ENCODE data around the gene RPN2.
"Not testable (repeated sequence)": the region's sequence is repeated elsewhere in the genome, so short reads cannot be mapped to it uniquely, and the experiment has no call there.

RPN2 gene

DNA sequence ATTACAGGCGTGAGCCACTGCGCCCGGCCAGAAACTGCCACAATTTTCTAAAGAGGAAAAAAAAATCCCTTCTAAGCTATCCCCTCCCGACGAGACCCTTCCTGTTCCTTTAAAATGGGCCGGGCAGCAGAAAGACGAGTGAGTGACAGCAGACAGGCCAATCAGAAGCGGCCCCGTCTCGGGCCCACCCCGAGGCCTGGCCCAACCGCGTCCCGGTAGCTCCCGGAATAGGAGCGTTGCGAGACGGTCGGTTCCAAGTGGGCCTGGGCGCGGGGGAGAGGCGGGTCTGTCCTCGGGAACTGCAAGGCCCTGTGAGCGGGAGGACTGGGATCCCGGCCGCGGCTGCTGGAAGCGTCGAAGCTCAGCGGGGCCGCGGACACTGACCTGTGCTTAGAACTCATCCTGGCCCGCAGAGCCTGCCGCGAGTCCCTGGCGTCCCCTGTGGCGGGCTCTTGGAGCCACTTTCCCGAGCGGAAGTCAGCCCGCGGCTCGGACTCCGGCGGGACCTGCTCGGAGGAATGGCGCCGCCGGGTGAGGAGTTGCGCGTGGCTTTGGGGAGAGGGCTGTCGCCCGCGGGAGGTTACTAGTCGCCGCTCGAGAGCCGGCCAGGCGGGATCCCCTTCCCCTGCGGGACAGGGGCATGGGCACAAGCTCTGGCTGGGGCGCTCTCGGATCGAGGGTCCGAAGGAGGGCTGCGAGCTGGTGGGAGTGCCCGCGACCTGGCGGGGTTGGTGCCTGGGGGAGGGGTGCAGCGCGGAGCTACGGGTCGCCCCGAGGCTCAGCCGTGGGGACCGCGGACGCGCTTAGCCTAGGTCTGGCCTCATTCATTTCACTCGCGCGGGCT lies at the start of gene RPN2, which contains the start of gene MROH8:
Gene RPN2, plus strand, starts transcription at position 492 of the 844 bp plus-strand sequence. Its CDS starts 27 bp downstream, at position 519.
Gene MROH8, minus strand, starts transcription at position 710 of the 844 bp plus-strand sequence.
- peak; percentile 95 for DNase-seq

DNA sequence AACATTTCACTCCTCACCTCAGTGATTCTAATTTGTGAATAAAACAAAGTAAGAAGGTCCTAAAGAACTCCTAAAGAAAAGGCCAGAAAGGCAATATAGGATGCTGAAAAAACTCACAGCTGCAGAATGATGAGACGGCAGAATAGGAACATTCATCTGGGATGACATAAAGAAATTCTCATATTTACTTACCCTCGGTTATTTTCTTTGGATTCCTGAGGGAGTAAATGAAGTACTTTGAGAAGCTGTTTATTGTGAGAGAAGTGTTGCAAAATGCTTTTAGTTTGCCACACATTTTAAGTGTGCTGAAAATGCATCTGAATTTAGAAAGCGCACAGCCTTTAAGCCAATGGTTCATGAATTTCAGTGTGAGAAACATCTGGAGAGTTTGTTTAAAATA lies 47.6 kb upstream of the RPN2 start:
- DNase-seq = no peak

DNA sequence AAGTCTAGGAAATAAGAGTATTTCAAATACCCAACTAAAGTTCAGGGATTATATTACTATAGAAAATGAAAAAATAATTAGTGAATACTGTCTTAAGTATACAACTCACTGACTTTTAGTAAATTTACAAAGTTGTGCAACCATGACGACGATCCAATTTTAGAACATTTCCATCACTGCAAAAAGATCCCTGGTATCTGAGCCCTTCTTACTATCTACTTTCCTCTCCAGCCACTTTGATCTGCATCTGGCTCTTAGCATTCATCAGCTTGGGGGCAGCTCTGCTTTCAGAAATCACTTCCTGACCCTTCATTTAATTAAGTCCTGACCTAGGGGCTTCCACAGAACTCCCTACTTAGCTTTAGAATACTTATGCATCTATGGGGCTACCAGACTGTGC lies 45.2 kb upstream of the RPN2 start:
- DNase-seq = no peak

DNA sequence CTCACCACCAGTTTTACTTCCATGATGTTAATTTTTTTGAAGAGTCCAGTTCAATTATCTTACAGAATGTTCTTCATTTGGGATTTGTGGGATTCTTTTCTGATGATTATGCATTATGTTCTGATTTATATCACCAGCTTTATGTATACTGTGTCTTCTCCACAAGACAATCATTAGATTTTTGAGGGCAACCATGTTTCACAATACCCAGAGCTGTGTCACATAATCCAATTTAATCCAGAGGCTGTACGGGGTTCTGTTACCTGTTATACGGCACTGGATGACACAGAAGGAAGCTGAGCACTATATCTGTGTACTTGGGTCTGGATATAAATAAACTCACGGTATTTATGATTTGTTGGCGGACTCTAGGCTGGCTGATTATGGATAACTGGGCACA lies 41.6 kb upstream of the RPN2 start:
- no peak for DNase-seq

DNA sequence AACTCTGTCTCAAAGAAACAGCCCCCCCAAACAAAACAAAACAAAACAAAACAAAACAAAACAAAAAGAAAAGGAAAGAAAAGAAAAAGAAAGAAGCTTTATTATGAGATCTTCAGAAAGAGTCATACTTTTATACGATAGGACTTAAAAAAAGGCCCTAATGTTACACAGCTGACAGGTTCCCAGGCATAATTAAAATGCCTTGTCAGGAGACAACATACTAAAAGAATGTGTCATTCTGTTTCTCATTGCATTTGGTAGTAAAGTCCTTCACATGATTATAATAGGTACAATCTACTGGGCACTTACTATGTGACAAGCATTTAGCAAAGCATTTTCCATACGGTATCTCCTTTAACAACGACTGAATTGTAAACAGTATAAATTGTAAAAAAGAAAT lies 36.4 kb upstream of the RPN2 start:
- DNase-seq = no peak

DNA sequence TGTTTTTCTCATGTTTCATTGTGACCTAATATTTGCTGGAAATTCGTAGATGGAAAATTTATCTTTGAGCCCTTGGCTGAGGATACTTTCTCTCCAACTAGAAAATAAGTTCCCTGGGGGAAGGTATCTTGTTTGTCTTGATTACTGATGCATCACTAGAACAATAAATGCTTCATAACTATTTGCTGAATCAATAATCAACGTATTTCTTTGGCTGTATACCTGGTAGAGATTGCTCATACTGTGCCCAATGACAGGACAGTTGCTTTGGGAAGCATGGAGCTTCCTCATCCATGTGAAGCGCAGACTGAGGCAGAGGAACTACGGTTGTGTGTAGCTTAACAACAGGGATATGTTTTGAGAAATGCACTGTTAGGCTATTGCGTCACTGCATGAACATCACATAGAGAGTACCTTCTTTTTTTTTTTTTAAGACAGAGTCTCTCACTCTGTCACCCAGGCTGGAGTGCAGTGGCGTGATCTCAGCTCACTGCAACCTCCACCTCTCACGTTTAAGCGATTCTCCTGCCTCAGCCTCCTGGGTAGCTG lies 34.2 kb upstream of the RPN2 start:
- no peak for DNase-seq

DNA sequence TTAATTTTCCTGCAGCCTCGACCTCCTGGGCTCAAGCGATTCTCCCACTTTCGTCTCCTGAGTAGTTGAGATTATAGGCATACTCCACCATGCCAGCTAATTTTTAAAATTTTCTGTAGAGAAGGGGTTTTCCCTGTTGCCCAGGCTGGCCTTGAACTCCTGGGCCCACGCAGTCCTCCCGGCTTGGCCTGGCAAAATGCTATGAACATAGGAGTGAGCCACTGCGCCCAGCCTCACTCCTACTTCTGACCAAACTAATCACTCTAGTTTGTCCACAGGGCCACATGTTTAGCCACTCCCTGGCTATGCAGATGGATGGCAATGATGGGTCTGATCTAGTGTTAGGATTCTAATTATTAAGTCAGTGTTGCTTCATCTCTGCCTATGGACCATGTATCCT lies 31.9 kb upstream of the RPN2 start:
- no peak for DNase-seq

DNA sequence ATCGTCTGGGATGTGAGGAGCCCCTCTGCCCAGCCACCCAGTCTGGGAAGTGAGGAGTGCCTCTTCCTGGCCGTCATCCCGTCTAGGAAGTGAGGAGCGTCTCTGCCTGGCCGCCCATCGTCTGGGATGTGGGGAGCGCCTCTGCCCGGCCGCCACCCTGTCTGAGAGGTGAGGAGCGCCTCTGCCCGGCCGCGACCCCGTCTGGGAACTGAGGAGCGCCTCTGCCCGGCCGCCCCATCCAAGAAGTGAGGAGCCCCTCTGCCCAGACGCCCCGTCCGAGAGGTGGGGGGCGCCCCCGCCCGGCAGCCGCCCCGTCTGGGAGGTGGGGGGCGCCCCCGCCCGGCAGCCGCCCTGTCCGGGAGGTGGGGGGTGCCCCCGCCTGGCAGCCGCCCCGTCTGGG lies 28.3 kb upstream of the RPN2 start:
- DNase-seq = not testable (repeated sequence)

DNA sequence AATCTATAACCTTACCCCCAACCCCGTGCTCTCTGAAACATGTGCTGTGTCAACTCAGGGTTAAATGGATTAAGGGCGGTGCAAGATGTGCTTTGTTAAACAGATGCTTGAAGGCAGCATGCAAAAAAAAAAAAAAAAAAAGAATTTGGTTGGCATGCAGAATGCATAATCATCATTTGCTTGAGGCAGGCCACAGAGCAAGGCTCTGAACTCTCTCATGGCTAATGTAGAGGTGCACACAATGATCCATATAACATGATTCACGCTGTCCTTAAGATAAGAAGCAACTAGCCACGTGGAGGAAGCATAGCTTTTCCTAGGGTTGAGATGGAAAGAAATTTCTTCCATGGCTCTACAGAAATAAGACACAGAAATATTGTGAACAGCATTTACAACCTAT lies 27.6 kb upstream of the RPN2 start:
- no peak for DNase-seq

DNA sequence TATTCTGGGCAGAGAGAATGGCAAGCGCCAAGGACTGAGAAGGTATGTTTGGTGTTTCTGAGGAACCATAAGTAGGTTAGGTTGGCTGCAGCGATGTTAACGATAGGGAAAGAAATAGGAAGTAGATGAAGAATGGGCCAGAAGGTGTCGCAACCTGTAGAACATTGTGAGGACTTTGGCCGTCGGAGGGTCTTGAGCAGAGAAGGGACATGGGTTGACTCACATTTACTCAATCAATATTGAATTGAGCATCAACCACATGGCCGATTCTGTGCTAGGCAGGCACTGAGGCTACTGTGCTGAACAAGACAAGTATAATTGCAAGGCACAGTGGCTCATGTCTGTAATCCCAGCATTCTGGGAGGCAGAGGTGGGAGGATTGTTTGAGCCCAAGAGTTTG lies 26.8 kb upstream of the RPN2 start:
- DNase-seq = no peak

DNA sequence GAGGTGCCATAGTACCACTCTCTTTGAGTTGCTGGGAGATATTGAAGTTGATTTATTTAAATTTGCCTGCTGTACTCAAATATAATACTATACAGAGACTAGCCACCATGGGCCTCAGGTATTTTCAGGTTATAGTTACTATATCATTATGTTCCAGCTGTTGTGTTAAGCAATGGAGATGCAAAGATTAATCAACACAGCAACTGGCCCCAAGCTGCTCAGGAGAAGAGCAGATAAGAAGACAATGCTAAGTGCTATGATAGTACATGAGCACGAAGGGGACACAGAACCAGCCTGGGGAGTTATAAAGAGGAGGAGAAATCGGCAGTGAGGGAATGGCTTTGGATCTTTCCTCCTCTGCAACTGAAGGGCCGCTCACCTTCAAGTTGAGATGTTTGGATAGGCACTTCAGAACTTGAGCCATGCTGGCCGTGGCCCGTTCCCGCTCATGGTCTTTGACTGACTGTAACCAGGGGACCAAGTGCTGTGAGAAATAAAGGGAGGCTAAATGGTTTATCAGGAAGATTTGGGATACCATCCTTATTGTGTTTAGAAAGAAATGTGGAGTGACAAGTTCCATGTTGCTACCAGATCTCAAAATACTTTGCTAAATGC lies 24.3 kb upstream of the RPN2 start:
- no peak for DNase-seq

DNA sequence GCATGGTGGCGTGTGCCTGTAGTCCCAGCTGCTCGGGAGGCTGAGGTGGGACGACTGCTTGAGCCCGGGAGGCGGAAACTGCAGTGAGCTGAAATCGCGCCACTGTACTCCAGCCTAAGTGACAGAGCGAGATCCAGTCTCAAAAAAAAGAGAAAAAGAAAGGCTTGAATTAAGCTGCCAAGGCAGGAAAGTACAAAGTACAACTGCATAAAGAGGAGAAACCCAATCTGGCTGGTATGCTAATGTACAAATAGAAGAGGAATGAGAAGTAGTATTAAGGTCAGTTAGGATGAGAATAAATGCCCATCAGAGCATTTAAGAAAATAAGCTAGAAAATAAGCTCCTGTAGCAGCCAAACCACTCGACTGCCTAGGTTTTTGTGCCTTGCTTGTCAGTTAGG lies 23.1 kb upstream of the RPN2 start:
- no peak for DNase-seq

DNA sequence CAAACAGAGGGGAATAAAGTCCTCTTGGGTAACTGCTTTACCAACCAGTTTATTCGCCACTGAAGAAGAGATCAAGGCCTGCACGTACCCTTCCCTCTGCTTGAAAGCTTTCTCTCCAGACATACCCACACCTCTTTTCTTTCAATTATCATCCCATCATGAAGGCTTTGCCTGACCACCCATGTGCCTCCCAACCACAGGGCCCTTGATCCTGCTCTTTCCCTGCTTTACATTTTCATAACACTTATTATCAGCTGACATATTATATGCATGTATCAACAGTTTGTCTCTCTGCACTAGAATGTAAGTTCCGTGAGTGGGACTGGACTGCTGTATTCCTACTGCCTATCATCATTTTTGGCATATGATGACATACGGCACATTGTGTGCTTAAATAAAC lies 20.9 kb upstream of the RPN2 start:
- no peak for DNase-seq

DNA sequence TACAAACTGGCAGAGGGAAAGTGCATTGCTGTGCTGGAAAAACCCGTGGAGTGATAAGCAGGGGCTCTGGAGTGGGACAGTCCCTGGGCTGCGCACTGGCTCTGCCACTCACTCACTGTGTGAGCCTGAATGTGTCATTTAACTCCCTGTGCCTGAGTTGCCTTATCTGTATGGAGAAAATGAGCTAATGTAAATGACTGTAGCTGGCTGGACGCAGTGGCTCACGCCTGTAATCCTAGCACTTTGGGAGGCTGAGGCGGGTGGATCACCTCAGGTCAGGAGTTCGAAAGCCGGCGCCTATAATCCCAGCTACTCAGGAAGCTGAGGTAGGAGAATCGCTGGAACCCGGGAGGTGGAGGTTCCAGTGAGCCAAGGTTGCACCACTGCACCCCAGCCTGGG lies 18.4 kb upstream of the RPN2 start:
- DNase-seq = no peak

DNA sequence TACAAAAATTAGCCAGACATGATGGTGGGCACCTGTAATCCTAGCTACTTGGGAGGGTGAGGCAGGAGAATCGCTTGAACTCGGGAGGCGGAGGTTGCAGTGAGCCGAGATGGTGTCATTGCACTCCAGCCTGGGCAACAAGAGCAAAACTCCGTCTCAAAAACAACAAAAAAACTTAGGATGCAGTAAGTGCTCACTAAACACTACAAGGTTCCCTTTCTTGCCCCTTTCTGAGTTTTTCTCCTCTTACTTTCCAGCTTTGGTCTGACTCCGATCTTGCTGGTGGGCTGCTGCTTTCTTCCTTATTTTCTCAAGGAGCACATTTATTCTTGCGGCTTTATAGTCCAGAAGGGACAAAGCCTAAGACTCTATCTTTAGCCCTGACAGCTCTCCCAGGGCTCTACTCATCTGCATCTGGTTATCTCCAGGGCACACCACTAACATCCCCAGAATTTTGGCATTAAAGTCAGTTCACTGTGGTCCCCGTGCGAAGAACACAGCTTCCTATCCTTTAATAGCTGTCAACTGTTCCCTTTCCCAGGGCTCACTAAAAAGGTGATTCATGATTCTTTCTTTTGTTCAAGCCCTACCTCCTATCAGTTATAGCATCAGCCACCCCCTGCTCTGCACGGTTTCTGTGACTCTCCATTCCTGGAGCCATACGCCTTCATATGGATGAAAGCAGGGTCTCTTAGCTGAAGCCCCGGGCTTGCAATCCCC lies 17.1 kb upstream of the RPN2 start:
- no peak for DNase-seq

DNA sequence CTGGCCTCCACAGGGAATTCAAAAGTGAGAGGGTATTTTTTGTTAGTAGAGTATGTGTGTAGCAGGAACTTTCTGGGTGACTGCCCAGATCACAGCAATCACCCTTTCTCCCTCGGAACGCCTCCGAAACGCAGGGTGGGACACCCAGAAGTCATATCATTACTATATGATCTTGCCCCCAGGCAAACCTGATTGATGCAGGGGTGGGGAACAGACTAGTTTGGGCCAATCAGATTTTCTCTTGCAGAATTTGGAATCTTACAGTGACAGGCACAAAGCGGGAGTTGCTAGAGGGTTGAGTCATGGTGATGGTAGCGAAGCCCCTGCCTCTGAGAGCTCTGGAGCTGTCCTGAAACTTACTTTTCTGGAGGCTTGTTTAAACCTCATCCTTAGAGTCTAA lies 16.5 kb upstream of the RPN2 start:
- no peak for DNase-seq

DNA sequence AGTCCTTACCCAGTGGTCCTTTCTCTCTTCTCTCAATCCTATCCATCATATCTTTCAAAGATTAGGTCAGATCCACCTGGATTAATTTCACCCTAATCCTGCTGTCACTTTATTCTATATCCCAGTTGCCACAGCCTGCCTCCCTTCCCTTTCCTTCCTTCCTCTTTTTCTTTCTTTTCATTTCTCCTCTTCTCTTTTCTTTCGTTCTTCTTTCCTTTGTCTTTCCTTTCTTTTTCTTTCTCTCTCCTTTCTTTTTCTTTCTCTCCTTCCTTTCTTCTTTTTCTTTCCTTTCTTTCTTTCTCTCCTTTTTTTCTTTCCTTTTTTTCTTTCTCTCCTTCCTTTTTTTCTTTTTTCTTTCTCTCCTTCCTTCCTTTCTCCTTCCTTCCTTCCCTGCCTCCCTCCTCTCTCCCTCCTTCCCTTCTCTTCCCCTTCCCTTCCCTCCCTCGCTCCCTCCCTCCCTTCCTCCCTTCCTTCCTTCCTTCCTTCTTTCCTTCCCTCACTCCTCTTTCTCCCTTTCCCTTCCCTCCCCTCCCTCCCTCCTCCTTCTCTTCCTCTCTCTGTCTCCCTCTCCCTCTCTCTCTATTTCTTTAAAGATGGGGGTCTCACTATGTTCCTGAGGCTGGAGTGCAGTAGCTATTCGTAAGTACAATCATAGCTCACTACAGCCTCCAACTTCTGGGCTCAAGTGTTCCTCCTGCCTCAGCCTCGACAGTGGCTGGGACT lies 15.1 kb upstream of the RPN2 start:
- no peak for DNase-seq

DNA sequence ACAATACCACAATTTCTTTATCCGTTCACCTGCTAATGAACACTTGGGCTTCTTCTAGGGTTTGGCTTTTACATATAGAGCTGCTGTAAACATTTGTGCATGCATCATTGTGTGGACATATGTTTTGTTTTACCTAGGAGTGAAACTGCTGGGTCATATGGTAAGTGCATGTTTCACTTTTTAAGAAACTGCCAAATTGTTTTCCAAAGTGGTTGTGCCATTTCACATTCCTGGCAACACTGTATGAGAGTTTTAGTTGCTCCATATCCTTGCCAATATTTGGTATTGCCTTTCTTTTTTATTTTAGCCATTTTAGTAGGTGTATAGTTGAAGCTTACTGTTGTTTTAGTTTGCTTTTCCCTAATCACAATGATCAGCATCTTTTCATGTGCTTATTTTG lies 14.1 kb upstream of the RPN2 start:
- no peak for DNase-seq

DNA sequence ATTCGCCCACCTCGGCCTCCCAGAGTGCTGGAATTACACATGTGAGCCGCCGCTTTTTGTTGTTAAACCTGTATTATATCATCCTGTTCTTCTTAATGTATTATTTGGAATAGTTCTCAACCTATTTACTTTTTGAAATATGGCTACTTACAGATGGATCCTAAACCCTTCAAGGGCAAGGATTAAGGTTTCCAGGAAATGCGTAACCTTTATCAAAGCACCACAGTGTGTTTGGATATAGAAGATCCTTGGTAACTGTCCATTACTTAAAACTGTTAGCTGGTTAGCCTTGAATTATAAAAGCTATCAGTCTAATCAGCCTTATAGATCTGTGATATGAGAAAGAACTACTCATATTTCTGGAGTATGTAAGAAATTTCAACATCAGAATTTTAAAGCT lies 12.3 kb upstream of the RPN2 start:
- DNase-seq = no peak

DNA sequence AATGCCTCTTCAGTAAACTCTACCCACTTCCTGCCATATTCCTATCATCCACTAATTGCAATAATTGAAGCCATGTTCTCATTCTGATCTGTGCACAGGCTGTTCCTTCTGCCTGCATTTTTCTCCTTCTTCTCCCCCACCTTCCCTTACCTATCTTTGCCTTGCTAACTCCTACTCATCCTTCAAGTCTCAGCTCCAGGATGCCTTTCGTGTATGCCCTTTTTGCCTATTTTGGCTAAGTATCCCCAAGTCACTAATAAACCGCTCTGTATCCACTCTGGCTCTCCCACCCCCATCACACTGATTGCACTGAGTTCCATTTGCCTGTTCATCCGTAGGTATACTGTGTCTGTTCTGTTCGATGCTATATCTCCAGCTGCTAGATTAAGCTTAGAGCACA lies 6.3 kb upstream of the RPN2 start:
- no peak for DNase-seq

DNA sequence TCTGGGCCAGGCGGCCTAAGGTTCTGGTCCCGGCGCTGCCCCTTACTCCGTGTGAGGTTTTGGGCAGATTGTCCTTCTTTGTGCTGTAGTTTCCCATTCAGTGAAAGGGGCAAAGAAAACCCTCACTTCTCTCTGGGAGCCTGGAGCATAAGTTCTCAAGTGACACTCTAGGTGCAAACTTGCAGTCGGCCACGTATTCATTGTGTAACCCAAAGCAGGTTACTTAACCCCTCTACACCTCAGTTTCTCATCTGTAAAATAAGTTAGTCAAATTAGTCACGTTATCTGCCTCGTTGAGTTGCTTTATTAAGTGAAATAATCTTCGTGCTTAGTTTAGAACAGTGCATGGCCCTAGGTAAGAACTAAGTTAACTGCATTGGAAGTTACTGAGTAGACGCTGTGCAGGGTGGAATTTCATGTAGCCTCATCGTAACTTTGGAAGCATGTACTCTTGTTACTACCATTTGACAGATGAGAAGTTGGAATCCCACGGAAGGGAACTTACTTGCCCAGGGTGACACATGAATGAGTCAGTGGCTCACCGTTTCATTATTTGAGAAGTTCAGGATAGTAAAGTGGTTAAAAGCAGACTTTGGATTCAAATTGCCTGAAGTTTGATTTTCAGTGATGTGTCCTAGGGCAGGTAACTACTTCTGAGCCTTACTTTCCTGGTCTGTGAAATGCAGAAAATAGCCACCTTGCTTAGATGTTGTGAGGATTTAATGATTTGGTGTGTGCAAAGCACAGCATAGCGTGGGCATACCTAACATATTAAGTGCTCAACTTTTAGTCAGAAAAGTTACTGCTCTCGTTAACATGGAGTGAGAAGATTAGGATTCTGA lies 774 bp downstream of the RPN2 start:
- no peak for DNase-seq

DNA sequence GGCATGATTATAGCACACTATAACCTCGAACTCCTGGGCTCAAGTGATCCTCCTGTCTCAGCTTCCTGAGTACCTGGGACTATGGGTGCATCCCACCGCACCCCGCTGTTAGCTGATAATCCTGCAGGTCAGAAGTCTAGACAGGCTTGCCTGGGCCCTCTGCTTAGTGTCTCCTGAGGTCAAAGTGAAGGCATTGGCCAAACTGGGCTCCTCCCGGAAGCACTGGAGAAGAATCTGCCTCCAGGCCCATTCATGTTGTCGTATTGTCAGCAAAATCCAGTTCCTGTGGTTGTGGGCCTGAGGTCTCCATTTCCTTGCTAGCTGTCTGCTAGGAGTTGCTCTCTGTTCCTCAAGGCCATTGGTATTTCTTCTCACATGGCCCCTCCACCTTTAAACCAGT lies 6.6 kb downstream of the RPN2 start:
- no peak for DNase-seq

Data from stimulated activated CD4-positive, alpha-beta T cell treated with anti-CD3 and anti-CD28 coated beads, Interleukin-4, amount 100 ng/mL, for 1 hour (primary cell).